NCI-H524 (cell line): Measurements from ENCODE around the gene PTPRT.

Source experiments
- DNase-seq, 2 experiments: peaks; one replicate each; lab custom pipeline; 2025; lab: John Stamatoyannopoulos, UW

The PTPRT gene

DNA sequence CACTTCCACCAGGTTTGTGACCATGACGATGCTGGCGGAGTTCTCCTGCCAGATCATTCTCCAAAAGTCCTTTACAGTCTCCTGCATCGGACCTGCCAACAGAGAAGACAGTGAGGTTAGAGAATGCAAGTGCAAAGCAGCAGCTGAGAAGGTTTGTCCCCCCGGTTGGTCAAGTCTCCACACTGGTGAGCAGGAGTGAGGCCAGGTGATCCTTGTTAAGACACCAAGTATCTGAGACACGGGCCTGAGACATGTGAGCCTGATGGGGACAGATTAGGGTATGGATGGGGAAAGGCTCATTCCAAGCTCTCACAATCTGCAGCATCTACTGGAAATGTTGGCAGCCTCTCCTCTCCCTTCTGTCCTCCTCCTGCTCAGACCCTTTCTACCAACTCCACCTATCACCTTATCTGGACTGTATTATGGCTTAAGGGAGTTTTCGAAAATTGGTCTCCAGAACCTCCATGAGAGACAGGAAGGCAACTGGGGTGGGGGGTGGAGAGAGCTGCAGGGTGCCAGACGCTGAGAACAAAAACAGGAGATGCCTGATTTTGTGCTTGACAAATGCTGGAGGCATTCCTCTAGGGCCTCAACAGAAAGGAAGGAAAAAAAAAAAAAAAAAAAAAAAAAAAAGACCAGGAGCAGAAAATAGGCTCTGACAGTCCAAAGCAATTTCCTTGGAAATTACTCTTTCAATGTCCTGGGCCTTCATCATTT, 1071.1 kb downstream of the PTPRT start:
- DNase-seq: no peak

DNA sequence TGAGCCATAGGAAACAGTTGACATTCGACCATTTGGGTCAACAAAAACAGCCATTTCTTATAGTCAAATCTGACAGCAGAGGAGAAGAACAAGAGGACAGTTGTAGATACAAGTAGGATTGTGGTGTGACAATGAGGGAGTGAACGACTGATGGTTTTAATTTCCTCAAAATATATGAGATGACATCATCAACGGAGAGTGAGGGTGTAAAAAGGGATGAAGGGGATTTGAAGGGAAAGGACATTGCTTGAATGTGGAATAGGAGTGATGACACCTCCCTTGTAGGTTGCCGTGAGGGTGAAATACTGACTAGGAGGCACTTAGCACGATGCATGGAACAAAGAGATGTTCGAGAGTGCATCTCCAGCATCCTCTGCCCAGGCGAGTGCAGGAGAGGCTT, 1071.7 kb downstream of the PTPRT start:
- no peak for DNase-seq

DNA sequence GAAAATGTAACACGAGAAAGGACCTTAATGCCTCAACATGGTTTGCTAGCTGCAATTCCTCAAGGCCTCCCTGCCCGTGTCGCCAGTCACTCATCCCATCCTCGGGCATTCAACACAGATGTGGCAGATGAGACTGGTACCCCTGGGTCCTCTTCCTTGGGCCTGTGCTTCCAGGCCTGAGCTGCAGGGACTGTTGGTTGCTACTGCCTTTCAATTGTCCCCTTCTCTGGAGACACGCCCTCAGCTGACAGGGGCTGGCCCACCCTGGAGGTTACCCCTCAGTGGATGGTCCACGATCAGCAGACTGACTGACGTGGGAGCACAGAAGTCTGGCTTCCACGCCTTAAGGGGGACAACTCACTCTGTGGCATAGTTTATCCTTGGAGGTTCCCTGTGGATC, 1076.5 kb downstream of the PTPRT start:
- DNase-seq: no peak

DNA sequence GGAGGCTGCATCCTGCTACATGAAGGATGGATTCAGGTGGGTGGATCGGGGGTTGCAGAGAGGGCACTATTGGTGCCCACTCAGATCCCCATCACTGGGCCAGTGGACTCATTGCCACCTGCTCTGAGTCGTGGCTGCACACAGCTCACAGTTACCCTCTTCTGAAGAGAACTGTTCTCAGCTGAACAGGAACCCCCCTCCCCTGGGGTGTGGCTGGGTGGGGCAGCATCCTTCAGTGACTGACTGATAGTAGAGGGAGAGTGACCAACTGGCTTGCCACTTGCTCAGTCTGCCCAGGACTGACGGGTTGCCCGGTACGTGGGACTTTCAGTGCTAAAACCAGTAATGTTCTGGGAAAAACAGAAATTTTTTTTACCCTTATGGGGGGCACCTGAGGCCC, 1077.5 kb downstream of the PTPRT start:
- DNase-seq: no peak

DNA sequence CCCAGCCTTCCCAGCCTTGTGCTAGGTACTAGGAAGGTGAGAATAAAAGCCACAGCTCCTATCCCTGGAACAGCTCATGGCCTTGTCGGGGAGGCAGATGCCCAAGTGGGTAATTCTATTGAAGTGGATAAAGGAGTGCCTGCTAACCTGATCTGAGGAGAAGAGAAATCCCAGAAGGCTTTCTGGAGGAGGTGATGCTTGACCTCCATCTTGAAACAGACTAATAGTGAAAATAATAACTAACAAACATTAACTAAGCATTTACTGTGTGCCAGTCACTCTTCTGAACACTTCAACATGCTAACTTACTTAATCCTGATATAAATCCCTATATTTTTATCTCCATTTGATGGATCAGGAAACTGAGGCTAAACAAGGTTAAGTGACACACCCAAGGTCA, 1078.4 kb downstream of the PTPRT start:
- peak in 1 of 2 experiments; percentile 39 for DNase-seq

DNA sequence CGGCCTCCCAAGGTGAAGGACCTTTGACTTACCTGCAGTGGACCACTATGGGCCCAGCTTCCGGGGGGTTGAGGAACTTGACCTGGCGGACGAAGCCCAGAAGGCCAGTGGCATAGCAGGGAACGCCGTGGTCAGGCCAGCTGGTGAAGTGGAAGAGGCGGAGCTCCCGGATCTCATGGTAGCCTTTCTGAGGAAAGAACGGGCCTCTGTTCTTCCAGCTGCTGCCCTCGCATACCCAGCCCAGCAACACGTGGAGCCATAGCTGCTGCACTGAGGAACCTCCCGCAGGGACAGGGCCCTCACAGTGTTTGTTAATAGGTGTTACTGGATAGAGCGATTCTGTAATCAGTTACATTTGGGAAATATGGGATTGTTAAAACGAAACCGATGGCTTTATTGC, 1079.4 kb downstream of the PTPRT start:
- DNase-seq: no peak

DNA sequence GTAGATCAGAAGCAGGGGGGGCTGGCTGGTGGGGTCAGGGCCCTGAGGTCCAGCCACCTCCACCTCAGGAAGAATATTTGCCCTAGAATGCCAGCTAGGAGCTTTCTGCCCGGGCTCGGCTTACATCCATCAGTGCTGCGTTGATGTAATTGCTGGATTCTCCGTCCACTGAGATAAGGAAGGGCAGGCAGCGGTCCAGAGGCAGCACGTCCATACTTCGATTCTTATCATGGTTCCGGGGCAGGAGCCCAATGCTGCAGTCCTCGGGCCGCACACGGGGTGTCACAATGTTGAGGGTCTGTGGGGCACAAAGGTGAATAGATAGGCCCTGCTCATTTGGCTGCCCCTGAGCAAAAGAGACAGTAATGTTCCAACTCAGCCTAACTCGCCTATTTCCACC, 1087.7 kb downstream of the PTPRT start:
- DNase-seq: no peak

DNA sequence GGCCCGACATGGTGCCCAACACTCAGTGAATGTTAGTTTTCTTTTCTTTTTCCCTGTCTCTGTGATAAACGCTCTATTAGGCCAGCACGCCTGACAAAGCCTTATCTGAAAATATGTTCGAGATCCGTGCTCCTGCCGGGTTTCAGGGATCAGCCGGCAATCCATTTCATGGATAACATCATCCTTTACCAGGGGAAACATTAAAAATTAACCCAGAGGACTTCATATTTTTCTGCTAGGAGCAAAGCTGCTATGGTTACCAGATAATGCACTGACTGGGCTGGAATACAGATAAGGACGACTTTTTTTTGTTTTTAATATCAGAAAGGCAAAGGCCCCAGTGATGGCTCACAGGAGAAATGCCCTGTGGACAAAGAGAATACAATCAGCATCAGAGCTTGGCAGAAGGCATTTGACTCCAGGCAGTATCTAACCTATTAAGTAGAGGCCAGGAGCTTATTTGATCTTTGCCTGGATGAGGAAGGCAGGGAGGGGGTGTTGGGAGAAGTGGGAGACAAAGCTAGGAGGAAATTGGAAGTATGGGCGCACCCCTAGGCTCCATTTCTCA, 1089.5 kb downstream of the PTPRT start:
- no peak for DNase-seq

DNA sequence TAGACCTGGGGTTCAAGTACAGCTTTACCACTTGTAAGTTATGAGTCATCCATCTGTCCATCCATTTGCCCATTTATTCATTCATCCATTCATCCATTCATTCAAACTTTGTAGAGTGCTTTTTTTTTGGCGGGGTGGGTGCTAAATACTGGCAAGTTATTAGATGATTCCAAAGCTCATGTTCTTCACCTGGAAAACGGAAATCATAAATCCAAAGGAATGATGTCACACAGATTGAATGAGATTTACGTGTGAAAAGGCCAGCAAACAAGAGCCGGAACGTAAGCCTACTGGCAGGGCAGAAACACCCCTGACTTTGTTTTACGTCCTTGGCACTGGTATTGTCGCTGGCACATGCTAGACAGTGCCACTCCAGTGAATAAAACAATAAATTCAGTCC, 1090.6 kb downstream of the PTPRT start:
- peak in 1 of 2 experiments; percentile 37 for DNase-seq

DNA sequence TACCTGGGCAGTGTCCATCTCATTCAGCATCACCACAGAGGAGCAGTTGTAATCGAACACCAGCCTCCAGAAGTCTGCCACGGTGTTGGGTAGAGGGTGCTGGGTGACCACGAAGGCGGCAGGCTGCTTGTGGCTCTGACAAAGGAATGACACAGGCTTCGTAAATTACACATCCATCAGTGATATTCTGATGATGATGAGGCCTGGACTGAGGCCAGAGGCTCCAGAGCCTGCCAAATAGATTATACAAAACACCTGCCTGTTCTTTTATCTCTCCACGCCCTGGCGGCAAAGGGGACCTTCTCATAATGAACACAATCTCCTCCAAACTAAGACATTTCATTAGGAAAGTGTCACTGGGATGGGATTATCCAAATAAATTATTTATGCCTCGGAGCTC, 1091.3 kb downstream of the PTPRT start:
- DNase-seq: peak; percentile 79 to 89

DNA sequence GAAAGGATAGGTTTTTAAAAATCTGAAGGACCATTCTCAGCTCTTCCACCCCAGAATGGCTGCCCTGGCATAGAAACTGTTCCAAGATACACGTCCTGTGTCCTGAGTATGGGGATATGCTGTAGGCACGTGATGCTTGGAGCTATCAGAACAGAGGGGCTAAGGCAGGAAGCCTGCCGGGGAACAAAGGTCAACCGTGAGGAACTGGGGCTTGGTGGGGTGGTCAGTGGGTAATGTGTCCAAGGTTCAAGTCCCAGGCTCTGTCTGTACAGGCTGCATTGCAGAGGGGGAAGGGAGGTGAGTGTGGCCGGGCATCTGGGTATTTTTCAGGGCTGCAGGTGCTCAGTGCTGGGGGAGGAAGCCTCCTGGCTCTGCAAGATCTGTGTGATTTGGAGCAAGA, 1092.0 kb downstream of the PTPRT start:
- peak in 1 of 2 experiments; percentile 43 for DNase-seq

DNA sequence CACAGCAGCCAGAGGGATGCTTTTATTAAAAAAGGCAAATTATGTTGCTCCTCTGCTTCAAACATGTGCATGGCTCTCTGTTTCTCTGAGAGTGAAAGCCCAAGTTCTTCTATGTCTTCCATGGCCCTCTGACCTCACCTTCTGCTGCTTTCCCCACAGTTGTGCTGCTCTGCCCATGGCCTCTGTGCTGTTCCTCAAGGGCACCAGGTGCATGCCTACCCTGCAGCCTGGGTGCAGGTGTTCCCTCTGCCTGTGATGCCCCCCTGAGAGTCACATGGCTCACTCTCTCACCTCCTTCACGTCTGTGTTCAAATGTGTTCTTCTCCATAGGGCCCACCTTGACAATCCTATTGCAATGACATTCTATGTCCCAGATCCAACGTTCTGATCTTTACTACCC, 1094.5 kb downstream of the PTPRT start:
- DNase-seq: no peak

DNA sequence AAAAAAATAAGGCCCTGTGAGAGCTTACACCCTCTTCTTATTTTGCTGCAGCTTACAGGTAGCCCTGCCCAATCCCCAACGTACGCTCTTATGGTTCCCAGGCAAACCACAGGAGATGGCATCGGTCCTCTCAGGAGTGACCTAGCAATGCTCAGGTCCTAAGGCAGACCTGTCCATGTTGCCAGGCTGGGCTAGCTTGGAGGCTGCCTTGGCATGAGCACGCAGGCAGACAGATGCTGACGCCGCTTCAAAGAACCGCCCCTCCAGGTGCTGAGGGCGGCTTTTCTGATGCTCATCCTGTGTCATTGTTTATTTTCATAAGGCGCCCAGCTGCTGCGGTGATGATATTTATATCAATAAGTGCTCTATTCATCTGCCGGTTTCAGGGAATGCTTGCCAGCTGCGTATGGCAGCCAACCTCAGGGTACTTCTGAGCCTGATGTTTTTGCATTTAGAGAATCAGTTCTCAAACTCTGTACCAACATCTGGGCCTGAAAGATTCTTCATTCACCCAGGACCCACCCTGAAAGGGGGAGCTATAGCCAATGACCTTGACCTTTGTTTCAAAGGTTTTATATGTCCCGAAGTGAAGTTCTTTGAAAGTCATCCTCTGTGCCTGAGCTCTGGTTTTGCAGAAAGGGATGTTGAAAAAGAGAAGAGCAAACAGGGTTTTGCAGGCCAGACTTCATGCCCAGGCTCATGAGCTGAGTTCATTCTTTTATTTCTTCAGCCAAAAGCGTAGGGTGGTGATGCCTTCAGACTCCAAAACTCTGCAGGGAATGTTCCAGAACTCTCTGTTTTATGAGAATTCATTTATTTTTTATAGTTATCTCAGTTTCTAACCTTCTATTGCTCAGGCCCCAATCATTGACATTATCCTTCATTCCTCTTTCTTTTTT, 1095.9 kb downstream of the PTPRT start:
- DNase-seq: peak; percentile 94 to 98

DNA sequence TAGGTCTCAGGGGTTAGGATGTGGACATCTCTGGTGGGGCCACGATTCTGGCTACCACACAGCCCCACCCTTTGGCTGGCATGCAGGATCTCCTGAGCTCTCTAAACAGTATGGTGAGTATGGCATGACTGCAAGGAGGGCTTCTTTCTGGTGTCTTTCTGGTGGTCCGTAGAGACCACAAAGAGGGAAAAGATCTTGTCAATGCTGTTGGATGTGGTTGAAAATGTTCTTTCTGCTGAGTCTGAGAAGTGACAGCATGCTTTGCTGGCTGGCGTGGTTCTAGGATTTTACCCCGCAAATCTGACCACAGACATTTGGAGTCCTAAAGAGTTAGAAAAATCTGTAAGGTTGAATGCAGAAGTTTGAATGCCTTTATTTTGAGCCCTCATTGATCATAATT, 1096.7 kb downstream of the PTPRT start:
- peak in 1 of 2 experiments; percentile 14 for DNase-seq

DNA sequence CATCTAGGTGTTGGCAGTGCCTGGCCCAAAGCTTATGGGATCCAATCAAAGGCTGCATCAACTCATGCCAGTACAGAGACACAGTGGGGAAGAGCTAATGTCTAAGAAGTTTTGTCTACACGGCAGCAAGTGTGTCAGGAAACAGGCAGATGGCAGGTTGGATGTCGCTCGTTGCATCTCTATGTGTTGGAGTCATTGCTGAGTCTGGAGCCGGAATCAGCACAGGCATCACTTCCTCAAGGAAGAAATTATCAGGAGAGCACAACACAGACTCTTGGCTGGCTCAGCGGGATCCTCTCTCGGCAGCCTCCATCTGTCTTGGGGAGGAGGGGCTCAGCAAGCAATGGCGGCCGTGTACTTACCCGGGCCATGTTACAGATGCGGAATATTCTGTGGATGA, 1104.3 kb downstream of the PTPRT start:
- DNase-seq: peak; percentile 17 to 56

DNA sequence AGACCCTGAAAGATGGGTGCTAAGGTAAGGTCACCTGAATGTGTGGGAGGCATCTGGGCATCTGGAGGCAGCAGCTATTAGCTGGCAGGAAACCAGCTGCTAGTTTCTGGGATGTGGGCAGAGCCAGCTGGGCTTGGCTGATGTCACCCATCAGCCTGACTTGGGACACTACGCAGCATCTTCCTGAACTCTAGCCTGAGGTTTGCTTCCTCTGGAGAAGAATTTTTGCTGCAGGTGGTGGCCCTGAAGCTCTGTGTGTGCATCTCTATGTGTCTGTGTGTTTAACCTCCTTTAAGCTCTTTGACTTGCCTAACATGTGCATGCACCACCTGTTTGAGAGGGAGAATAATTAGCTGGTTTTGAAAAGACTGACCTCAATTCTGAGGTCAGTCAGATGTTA, 1106.4 kb downstream of the PTPRT start:
- DNase-seq: peak in 1 of 2 experiments; percentile 64

DNA sequence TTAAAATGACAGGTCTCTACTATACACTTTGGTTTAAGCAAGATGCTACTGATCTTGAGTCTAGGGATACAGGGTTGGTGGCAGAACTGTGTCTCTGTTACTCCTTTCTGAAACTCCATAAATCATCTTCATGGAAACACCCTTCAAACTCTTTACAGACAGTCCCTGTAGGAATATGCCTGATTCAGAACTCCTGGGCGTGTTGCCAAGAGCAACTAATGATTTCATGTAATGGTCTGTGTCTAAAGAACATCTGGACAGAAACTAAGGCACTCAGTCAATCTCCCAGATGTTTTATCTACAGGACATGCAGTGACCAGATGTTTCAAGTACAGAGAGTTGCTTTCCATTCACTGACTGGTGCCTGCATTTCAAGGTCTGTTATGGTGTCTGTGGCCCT, 1107.1 kb downstream of the PTPRT start:
- peak in 1 of 2 experiments; percentile 42 for DNase-seq

DNA sequence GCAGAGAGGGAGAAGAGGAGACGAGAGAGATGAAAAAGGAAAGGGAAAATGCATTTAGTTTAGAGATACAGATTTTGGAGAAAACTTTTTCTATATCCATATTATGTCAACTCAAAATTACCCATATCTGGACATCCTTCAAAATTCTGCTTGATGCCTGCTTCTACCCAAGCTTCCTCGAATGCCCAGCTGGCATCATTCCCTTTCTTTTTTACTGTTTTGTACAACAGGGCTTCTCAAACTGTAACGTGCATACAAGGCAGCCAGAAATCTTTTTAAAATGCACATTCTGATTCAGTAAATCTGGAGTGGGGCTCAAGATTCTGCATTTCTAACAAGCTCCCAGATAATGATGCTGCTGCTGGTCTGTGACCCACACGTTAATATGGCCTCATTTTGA, 1108.8 kb downstream of the PTPRT start:
- DNase-seq: no peak

DNA sequence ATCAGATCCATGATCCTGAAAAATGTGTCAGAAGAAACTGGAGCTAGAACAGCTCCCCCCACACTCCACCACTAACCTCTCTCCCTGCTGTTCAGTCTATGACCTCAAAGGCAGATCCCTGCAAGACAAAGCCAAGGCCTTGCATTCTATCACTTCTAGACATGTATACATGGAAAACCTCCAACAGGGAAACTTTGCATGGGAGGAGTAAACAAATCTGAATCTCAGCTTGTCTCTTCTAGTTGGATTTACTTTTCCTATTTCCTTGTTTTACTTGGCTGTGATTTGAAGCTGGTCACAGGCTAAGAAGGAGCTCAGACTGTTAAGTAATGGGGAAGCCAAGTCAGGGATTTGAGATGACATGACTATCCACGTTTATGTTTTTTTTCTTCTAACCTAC, 1114.8 kb downstream of the PTPRT start:
- no peak for DNase-seq

DNA sequence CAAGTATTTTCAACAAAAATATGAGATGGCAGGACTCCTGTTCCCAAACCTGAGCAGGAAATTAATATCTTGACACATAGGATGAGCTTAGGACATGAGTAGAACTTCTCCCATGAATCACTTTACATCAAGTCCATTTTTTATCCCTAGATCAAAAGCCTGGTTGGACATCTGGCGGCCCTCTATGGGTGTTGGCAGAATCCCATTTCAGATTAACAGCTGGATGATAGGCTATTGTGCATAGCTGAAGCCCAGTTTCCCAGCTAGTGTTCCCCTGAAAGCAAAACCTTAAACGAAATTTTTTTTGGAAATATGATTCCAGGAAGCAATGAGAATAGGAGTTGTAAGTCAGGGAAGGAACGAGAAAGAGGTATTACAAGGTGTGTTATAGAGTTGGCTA, 1122.1 kb downstream of the PTPRT start:
- peak; percentile 69 to 84 for DNase-seq

DNA sequence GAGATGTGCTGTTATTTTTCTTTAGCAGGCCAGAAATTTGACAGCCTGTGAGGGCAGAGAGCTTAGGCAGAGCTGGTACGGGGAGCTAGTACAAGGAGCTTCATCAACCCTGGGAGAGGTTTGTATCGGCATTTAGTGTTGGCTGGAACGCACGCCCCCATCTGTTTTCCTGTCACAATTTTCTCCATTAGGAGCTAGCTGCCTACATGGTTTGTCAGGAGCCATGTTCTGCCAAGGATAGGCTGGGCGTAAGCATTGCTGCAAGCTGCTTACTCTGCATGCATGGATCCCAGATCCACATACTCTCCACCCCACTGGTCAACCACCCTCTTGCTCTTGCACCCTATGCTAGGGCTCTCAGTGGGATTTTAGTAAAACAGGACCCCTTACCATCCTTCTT, 1122.5 kb downstream of the PTPRT start:
- DNase-seq: no peak

DNA sequence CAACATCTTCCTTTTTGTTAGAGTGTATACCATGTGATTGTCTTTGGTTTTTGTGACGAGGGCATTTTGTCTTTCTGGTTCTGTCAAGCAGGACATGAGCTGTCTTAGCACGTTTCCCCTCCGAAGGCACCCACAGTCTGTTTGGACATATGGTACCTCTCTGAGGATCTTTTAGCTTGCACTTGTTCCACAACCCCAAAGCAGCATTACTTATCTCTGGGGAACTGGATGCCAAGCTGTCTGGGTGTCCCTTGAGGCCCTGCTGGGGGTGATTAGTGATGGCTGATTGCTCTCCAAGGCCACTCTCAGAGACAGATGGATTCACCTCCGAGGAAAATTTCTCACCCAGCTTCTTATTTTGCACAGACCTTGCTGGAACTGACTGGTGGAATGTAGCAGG, 1126.6 kb downstream of the PTPRT start:
- DNase-seq: peak; percentile 100

DNA sequence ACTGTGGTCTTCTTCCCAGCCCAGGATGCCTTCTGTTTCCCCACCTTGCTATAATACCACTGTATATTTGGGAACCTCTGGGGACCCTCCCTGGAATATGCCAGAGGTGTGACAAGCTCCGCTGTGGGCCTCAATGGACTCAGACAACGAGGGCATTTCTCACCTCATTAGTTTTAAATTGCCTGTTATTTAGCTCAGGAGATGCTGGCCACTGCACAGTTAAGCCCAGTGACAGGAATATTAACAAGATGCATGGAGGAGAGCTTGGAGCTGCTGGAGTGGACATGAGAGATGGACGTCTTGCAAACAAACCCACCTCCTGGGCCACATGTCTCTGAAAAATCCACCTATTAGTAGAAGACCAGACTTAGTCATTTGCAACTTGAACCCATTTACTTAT, 1136.4 kb downstream of the PTPRT start:
- DNase-seq: no peak
